ENCODE results near the gene LPCAT1.
"Not testable (repeated sequence)": the region's sequence is repeated elsewhere in the genome, so short reads cannot be mapped to it uniquely, and the experiment has no call there.

The LPCAT1 gene, protein sequence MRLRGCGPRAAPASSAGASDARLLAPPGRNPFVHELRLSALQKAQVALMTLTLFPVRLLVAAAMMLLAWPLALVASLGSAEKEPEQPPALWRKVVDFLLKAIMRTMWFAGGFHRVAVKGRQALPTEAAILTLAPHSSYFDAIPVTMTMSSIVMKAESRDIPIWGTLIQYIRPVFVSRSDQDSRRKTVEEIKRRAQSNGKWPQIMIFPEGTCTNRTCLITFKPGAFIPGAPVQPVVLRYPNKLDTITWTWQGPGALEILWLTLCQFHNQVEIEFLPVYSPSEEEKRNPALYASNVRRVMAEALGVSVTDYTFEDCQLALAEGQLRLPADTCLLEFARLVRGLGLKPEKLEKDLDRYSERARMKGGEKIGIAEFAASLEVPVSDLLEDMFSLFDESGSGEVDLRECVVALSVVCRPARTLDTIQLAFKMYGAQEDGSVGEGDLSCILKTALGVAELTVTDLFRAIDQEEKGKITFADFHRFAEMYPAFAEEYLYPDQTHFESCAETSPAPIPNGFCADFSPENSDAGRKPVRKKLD

DNA sequence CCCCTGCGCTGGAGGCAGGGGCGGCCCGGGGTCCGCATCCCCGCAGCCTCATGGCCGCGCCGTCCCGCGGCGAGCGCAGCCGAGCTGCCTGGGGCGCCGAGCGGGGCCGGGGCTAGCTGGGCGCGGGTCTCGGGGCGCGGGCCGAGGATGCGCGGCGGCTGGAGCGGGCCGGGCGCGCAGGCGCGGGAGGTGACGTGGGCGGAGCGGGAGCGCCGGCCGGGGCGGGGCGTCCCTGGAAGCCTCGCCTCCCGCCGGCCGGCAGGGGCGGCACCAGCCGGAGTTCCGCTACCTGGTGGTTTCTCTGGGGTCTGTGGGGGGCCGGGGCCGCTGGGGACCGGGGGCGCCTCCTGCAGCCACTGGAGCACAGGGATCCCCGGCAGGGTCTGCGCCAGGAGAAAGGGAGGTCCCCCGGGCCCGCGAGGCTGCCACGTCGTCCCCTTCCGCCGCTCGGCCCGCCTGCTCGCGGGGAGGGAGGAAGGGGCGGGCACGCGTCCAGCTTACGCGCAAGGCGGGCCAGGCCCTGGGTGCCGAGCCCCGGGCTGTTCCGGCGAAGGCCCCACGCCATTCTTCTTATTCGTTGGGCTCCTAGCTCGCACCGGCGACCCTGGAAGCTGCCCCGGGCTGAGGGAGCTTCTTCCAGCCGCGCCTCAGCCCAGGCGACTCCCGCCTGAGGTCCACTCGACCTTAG lies at the start of gene LPCAT1:
Gene LPCAT1, minus strand, starts transcription at position 168 of the 688 bp plus-strand sequence. Its CDS starts 116 bp downstream, at position 52.
- H3K4me3 ChIP-seq (ENCODE audit: low read depth, low read length), result peak within 1 kb of the TSS; percentile 78
- DNase-seq (ENCODE audit: low read depth), result peak; percentile 91
- TF ChIP-seq, protein P1, sequence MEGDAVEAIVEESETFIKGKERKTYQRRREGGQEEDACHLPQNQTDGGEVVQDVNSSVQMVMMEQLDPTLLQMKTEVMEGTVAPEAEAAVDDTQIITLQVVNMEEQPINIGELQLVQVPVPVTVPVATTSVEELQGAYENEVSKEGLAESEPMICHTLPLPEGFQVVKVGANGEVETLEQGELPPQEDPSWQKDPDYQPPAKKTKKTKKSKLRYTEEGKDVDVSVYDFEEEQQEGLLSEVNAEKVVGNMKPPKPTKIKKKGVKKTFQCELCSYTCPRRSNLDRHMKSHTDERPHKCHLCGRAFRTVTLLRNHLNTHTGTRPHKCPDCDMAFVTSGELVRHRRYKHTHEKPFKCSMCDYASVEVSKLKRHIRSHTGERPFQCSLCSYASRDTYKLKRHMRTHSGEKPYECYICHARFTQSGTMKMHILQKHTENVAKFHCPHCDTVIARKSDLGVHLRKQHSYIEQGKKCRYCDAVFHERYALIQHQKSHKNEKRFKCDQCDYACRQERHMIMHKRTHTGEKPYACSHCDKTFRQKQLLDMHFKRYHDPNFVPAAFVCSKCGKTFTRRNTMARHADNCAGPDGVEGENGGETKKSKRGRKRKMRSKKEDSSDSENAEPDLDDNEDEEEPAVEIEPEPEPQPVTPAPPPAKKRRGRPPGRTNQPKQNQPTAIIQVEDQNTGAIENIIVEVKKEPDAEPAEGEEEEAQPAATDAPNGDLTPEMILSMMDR (IDR thresholded peaks at IDR 0.05; ENCODE audit: insufficient read depth, low read depth, low read length, missing control alignments), result no peak

DNA sequence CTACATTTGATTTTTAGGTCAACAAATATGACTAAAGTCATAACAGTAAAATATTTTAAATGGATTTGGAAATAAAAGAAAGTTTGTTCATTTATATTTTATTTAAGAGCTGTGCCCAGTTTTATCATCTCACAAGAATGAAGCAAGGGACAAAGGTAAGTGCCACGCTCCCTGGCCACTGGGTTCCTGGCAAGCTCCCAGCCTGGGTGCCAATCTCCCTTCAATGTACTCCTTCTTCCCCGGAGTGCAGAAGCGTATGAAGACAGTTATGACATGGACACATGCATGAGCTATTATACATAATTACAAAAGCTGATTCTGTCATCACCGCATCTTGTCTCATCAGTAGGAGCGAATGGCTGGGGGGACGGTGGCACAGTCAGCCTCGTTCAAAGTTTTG lies 48.1 kb upstream of the LPCAT1 start:
- not testable (repeated sequence) for H3K4me3 ChIP-seq (ENCODE audit: low read depth, low read length)

DNA sequence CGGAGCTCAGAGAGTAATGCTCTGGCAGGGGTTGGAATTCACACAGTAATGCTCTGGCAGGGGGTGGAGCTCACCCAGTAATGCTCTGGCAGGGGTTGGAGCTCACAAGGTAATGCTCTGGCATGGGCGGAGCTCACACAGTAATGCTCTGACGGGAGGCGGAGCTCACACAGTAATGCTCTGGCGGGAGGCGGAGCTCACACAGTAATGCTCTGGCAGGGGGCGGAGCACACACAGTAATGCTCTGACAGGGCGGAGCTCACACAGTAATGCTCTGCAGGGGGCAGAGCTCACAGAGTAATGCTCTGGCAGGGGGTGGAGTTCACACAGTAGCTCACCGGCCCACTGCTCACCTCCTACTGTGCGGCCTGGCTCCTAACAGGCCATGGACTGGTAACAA lies 47.2 kb upstream of the LPCAT1 start:
- TF ChIP-seq, protein P1 (IDR thresholded peaks at IDR 0.05; ENCODE audit: insufficient read depth, low read depth, low read length, missing control alignments), result no peak
- no peak overlapping the region for H3K4me3 ChIP-seq (ENCODE audit: low read depth, low read length)
- DNase-seq (ENCODE audit: low read depth), result no peak

More for the DNA sequence above, 48.1 kb upstream of the LPCAT1 start:
- DNase-seq (ENCODE audit: low read depth), result not testable (repeated sequence)

DNA sequence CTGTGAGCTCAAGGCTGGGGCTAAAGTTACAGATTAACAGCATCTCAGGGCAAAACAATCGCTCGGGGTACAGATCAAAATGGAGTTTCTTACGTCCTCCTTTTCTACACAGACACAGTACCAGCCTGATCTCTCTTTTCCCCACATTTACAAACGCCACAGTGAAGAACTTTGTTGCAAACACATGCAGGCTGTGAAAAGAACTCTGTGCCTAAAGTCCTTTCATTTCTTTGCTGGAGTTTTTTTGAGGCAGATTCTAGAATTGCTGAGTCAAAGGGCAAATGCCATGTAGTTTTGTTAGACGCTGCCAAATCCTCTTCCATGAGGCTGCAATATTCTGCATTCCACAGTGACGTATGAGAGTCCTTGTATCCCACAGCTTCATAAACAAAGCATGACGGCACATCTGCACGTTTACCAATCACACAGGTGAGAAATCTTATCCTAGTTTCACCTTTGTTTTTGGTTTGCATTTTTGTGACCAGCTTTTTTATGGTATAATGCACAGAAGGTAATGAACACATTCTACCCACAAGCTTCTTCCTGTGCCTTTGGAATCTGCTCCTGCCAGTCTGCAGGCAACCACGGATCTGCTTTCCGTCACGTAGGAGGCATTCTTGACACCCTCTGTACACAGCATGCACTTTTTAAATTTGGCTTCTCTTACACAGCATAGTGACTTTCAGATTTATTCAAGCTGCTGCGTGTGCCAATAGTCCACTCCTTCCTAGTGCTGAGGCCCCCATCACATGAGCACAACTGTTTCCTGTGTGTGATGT lies 44.6 kb upstream of the LPCAT1 start:
- TF ChIP-seq, protein P1 (IDR thresholded peaks at IDR 0.05; ENCODE audit: insufficient read depth, low read depth, low read length, missing control alignments), result no peak
- no peak overlapping the region for H3K4me3 ChIP-seq (ENCODE audit: low read depth, low read length)
- no peak for DNase-seq (ENCODE audit: low read depth)

DNA sequence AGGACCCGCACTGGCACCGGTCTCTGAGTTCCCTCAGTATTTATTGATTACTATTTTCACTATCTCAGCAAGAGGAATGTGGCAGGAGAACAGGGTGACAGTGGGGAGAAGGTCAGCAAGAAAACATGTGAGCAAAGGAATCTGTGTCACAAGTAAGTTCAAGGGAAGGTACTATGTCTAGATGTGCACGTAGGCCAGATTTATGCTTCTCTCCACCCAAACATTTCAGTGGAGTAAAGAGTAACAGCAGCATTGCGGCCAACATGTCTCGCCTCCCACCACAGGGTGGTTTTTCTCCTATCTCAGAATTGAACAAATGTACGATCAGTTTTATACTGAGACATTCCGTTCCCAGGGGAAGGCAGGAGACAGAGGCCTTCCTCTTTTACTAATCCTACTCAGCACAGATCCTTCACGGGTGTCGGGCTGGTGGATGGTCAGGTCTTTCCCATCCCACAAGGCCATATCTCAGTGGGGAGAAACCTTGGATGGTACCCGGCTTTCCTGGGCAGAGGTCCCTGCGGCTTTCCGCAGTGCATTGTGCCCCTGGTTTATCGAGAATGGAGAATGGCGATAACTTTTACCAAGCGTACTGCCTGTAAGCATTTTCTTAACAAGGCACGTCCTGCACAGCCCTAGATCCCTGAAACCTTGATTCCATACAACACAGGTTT lies 43.9 kb upstream of the LPCAT1 start:
- DNase-seq (ENCODE audit: low read depth); H3K4me3 ChIP-seq (ENCODE audit: low read depth, low read length): not testable (repeated sequence)

DNA sequence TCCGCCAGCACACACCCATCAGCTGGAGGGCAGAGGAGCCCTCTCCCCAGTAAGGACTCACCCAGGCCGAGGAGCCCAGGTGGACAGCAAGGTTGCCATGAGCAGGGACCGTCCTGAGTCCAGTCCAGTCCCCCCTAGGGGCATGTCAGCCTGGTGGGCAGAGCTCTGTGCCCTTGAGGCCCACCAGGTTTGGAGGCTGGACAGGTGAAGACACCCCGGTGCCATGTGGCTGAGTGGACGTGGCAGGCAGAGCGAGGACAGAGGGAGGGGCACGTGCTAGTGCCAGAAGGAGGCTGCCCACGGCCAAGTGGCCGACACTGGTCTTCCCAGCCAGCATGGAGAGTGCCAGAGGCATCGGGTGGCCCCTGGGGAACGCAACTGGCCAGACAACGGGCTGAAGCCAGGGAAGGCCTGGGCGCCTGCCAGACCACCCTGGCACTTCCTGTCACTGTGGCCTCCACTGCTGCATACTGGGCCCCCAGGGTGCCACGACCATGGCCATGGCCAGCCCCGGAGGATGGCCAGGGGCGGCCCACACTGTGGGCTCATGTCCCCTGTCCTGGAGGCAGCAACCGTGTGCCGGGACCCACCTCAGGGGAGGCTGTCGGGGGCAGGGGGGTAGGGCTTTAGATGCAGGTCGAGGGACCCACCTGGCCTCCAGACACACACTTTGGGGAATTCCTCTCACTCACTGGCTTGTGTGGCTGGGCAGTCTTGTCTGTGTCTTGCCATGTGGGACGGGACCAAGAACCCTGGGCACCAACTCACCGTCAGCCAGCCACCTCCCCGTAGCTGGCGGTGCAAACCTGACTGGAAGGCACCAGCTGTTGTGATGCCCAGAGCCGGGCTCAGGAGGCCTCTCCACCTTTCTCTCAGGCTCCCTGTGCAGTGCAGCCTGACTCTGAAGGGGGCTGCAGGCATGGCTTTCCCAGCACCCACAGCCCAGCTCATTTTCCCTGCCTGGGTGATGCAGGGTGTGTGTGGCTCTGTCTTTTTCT lies 42.3 kb upstream of the LPCAT1 start:
- TF ChIP-seq, protein P1 (IDR thresholded peaks at IDR 0.05; ENCODE audit: insufficient read depth, low read depth, low read length, missing control alignments), result no peak
- DNase-seq (ENCODE audit: low read depth), result no peak
- H3K4me3 ChIP-seq (ENCODE audit: low read depth, low read length), result no peak overlapping the region

Data from GM12865 (cell line).